GM21528 (cell line): ENCODE measurements around the gene KLF18.
"Not testable (repeated sequence)": the region's sequence is repeated elsewhere in the genome, so short reads cannot be mapped to it uniquely, and the experiment has no call there.

Source experiments
- ATAC-seq: cut with Tn5 transposase; IDR thresholded peaks from one replicate; pipeline ENCODE4 v1.9.1; 2021; ENCODE audit warnings: mild to moderate bottlenecking, moderate library complexity; ENCODE audit not compliant: unreplicated experiment, low FRiP score

KLF18 gene

DNA sequence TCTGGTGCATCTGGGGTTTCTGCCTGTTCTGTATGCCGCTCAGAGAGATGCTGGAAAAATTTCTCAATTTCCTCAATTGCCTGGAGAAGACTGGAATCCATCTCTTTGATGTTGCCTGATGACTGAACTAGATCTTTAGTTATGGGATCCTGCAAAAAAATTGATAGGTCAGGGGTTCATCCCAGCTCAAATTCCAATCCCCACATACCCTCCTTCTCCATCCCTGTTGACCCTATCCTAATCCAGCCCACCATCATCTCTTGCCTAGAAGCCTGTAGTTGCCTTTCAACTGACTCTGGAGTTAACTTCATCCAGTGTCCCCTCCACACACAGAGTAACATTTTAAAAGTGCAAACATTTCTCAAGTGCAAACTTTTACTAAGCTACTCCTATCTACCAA is at the start of gene KLF18:
TSS of gene KLF18 (minus strand) at position 101 of the 400 bp plus-strand sequence. CDS start at position 101, 0 bp downstream.
- no peak for ATAC-seq

DNA sequence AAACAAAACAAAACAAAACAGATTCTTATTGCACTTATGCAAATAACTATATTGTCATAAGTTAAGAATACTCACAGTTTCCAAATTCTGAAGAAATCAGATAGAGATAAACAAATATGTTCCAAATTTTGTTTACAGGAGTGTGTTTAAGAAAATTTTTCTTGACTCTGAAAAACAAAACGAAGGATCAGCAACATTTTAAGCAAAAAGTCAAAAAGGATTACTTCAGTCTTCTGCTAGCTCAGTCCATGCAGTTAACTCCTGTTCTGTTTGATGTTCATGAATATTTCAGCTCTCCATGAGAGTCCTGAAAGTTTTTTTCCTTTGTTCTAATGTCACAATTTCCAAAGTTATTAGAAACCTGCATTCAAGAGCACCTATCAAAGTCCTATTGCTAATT is 33.2 kb upstream of the KLF18 start:
- no peak for ATAC-seq

GRCh38 chr1:44170281-44170823 is 28.9 kb upstream of the KLF18 start:
- no peak for ATAC-seq

- no peak for ATAC-seq
Observed at GRCh38 chr1:44168520-44169098, 27.2 kb upstream of the KLF18 start.

- ATAC-seq: no peak
Observed at GRCh38 chr1:44161546-44161945, 20.1 kb upstream of the KLF18 start.

DNA sequence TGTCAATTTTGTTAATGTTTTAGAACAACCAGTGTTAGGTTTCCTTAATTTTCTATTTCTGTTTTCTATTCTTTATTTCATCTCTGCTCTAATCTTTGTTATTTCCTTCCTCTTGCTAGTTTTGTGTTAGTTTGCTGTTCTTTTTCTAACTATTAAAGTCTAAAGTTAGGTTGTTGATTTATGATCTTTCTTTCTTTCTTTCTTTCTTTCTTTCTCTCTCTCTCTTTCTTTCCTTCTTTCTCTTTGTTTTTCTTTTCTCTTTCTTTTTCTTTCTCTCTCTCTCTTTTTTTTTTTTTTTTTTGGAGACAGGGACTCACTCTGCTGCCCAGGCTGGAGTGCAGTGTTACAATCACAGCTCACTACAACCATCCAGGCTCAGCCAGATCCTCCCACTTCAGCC is 17.4 kb upstream of the KLF18 start:
- ATAC-seq: no peak

DNA sequence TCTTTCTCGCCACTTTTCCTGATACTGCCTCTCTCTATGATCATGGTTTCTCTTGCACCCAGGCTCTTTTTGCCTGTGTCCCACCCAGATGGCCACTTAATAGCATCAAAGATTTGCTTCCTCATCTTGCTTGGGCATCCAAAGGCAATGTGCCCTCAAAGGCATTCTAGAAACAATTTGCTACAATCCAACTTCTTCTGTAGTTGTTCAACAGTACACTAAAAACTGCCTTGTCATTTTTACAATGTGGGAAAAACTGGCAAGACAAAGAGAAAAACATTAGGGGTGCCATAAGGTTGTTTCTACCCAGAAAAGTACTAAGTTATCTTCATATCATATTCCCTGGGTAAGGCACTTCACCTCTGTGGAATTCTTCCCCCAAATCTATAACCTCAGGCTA is 16.5 kb upstream of the KLF18 start:
- ATAC-seq: no peak

- ATAC-seq: no peak
Observed at GRCh38 chr1:44154049-44154448, 12.6 kb upstream of the KLF18 start.

GRCh38 chr1:44152692-44153091 is 11.3 kb upstream of the KLF18 start:
- ATAC-seq: no peak

DNA sequence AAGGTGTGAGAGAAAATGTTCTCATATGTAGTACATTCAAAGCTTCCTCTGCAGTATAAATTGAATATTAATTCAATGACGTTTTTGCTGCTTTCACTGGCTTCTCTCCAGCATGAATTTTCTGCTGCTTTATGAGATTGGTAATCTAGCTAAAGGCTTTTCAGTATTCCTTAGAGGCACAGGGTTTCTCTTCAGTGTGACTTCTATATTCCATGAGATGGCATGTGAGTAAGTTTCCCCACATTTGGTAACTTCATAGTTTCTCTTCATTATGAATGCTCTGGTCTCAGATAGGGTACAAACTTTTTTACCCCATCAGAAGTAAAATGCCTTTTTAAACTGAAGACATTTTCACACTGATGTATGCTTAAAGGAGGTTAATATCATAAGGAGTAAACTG is 10.4 kb upstream of the KLF18 start:
- no peak for ATAC-seq

DNA sequence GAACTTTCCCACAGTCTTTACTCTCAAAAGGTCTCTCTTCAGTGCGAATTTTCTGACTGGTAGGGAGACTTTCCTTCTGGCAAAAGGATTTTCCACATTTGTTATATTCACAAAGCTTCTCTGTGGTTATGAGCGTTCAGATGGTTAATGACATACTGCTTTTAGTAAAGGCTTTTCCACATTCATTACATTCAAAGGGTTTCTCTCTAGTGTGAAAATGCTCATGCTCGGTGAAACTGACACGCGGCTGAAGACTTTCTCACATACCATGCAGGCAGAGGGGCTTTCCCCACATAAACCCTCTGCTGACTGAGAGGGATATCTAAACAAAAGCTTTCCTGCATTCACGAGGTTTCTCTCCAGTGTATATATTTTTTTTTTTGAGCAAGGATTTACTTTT is 9.9 kb upstream of the KLF18 start:
- no peak for ATAC-seq

DNA sequence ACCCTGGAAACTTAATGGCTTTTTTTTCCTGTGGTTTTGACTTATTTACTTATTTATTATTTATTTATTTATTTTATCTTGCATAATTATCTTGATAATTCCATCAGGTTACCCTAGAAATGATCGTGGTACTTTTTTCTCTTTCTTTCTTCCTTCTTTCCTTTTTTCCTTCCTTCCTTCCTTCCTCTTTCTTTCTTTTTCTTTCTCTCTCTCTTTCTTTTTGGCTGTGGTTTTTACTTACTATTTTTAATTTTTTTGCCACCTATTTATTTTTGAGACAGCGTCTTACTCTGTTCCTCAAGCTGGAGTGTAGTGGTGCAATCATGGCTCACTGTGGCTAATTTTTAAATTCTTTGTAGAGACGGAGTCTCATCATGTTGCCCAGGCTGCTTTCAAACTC is 6.2 kb upstream of the KLF18 start:
- ATAC-seq: no peak

GRCh38 chr1:44146536-44147361 is 5.3 kb upstream of the KLF18 start:
- ATAC-seq: no peak

DNA sequence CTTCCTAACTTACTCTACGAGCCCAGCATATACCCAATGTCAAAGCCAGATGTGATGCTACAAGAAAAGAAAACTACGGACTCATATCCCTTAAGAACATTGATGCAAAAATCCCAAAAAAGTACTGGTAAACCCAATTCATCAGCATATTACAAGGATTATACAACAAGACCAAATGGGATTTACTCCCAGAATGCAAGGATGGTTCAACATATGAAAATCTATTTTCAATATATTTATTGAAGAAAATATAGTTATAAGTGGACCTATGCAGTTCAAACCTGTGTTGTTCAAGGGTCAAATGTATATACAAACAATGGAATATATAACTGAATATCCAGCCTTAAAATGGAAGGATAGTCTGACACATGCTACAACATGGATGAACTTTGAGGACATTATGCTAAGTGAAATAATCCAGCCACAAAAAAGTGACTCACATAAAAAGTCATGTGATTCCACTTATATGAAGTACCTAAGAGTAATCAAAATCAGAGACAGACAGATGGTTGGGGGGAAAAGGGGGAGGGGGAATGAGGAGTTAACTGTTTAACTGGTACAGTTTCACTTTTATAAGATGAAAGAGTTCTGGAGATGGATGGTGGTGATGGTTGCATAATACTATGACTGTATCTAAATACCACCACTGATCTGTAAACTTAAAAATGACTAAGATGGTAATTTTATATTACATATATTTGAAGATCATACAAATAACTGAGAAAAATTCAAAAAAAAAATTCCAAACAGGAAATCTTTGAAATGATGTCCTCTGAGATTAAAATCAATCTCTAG is 3.7 kb upstream of the KLF18 start:
- ATAC-seq: no peak

DNA sequence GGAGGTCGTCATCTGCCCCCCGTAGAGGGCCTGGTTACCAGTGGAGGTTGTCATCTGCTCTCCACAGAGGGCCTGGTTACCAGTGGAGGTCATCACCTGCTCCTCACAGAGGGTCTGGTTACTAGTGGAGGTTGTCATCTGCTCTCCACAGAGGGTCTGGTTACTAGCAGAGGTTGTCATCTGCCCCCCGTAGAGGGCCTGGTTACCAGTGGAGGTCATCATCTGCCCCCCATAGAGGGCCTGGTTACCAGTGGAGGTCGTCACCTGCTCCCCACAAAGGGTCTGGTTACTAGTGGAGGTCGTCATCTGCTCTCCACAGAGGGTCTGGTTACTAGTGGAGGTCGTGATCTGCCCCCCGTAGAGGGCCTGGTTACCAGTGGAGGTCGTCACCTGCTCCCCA is 1.9 kb downstream of the KLF18 start:
- not testable (repeated sequence) for ATAC-seq

GRCh38 chr1:44138239-44138638 is 3.2 kb downstream of the KLF18 start:
- no peak for ATAC-seq

GRCh38 chr1:44135886-44136285 is 5.5 kb downstream of the KLF18 start:
- ATAC-seq: no peak

DNA sequence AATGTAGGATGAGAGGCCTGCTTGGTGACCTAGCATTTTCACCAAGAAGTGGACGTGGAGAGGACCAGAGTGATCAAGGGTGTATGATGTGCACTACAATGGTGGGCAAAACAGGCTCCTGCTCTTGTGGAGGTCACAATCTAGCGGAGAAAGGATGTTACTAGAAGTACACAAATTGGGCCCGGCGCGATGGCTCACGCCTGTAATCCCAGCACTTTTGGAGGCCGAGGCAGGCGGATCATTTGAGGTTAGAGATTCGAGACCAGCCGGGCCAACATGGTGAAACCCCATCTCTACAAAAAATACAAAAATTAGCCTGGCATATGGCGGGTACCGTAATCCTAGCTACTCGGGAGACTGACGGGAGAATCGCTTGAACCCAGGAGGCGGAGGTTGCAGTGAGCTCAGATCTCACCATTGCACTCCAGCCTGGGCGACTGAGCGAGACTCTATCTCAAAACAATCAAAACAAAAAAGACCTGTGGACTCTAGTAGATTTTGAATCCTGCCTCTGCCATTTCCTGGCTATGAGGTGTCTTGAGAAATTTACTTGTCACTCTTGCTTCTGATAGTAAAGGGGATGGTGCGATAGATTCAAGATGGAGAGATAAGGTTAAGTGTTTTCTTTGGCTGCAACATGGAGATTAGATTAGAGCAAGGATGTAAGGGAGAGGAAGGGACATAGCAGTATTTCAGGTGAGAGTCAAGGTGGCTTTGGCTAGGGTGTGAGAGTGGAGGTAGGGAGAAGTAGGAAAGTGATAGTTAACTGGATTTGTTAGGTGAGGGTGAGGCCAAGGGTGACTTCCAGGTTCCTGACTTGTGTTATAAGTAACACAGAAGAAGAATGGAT is 7.1 kb downstream of the KLF18 start:
- no peak for ATAC-seq

GRCh38 chr1:44131411-44131810 is 10.0 kb downstream of the KLF18 start:
- no peak for ATAC-seq
